CD4-positive, alpha-beta T cell treated with Interleukin-17A for 1 hour (primary cell): ENCODE data around the gene NTN4.

Experiments used
- DNase-seq: peaks from one replicate; pipeline ENCODE4 v3.0.0-alpha.2; 2020

The NTN4 gene

DNA sequence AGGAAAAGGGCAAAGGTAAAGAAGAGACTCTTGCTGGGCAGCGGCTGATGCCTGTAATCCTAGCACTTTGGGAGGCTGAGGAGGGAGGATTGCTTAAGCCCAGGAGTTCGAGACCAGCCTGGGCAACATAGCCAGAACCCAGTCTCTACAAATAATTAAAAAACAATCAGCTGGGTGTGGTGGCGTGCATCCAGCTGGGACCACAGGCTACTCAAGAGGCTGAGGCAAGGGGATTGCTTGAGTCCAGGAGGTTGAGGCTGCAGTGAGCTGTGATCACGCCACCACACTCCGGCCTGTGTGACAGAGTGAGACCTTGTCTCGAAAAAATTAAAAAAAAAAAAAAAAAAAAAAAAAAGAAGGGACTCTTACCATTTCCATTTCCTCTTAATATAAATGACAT lies 138.9 kb downstream of the NTN4 start:
- no peak for DNase-seq

- DNase-seq: no peak
Measured at GRCh38 chr12:95648990-95649791, 141.4 kb downstream of the NTN4 start.

- DNase-seq: no peak
Measured at GRCh38 chr12:95646781-95647190, 143.8 kb downstream of the NTN4 start.

DNA sequence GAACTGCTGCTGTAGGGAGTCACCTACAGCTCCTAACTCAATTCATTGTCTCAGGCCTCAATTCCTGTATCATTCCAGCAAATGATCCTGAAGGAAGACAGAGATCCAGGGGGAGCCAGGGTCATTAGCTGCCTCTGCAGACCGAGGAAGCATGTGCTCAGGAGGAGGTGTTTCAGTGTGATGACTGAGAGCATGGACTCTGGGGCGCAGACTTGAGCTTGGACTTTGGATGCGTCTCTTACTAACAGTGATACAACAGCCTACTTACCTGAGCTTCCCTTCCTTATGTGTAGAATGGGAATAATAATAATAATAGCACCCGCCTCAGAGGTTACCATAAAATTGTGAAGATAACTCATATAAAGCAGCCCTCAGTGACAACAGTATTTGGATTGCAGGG lies 147.3 kb downstream of the NTN4 start:
- DNase-seq: no peak

GRCh38 chr12:95642583-95642982 lies 148.0 kb downstream of the NTN4 start:
- no peak for DNase-seq

- no peak for DNase-seq
Measured at GRCh38 chr12:95641299-95641952, 149.1 kb downstream of the NTN4 start.

DNA sequence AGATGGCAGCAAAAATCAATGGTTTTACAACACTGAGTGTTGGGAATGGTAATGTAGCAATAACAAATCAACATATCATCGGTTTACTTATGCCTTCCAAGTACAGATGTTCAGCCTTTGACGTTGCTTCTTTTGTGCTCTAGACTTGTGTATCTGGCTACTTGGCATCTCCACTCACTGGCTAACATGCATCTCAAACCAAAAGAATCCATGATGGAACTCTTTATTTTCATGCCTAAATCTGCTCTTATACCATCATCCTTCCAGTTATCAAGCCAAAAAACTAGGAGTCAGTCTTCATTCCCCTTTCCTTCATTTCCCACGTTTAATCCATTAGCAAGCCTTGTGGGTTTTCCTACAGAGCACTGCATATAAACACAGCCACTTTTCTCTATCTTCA lies 150.0 kb downstream of the NTN4 start:
- DNase-seq: no peak

DNA sequence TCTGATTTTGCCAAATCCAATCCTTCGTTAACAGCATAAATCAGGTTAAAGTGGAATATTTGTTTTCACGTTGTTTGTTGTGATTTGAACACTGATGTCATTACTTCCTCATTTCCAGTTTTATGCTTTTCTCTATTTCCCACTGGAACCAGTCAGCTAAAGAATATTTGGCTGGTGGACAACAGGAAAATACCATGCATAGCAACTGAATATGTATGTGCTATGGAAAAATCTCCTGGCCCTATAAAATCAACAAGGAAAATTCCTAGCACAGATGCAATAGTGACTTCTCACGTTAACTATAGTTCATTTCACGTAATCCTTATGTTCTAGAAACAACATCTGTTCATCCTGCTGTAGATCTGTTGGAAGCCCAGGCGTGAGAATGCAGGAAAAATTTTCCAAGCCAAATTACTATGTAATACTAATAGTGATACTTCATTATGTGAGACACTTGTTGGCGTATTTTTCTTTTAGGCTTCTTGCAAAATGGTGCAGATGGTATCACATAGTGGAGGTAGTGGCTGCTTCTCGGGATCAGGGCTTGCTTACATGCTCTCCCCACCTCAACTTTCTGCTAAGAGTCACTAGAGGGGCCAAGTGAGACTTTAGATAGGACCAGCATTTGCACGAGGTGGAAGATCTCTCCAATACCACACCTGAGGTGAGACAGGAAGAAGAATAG lies 153.0 kb downstream of the NTN4 start:
- DNase-seq: no peak

DNA sequence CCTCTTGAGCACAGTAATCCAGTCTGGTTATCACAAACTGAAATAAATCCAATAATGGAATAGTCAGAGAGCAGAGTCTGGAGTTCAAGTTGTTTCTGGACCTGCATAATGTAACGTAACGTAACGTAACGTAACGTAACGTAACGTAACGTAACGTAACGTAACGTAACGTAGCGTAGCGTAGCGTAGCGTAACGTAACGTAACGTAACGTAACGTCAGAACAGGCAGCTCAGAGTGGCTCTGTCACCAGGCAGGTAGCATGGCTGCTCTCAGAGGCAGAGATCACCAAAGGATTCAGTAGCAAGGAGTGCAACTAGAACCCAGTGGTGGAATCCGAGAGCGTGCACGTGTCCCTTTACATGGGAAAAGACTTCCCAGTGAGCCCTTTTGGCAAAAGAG lies 153.6 kb downstream of the NTN4 start:
- DNase-seq: no peak

DNA sequence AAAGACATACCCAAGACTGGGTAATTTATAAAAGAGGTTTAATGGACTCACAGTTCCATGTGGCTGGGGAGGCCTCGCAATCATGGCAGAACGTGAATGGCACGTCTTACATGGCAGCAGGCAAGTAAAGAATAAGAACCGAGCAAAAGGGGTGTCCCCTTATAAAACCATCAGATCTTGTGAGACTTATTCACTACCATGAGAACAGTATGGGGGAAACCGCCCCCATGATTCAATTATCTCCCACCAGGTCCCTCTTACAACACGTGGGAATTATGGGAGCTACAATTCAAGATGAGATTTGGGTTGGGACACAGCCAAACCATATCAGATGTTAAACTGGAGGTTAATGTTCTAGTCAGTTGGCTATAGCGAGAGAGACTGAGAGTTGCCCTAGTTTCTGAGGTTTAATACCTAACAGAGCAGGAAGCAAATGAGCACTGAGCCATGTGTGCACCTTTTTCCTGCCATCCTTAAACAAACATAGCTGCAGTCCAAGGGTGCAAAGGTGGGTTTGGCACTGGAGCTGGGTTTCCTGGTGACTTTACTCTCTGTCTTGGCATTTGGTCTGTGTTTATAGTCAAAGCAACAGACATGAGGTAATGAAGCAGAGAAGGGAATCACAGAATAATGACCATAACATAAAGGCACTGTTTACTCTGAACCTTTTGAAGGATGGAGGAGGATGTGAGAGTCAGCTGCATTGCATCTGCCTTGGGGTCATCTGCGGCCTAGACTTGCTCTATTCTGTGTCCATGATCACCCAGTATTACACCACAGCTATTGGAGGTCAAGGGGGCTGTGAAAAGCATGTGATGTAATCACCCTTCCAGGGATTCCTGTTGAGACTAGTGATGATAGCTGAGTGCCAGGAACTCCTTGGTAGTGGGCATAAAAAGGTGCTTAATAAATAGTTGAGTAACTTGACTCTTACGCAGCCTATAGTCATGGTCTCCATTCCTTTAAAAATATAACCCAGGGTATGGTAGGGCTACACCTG lies 155.6 kb downstream of the NTN4 start:
- DNase-seq: no peak

- no peak for DNase-seq
Measured at GRCh38 chr12:95633732-95634465, 156.7 kb downstream of the NTN4 start.

GRCh38 chr12:95633049-95633731 lies 157.4 kb downstream of the NTN4 start:
- no peak for DNase-seq

DNA sequence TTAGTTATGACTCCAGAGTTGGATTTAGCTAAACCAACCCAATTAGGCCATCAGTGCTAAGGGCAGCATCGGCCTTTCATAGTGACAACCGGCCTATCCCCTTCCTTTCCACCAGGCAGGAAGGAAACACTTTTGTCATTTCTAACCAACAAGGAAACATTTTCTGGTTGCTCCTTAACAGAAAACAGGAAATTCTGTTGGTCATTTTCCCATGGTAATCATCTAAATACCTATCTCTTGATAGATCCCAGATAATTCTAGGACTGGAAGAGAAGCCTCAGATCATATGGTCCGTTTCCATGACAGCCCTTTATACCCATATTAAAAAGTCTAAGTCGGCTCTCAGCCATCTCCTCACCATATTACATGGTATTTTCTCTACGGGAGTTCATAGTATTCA lies 160.1 kb downstream of the NTN4 start:
- DNase-seq: no peak

GRCh38 chr12:95629392-95629791 lies 161.2 kb downstream of the NTN4 start:
- no peak for DNase-seq

- no peak for DNase-seq
Measured at GRCh38 chr12:95626854-95627253, 163.7 kb downstream of the NTN4 start.

GRCh38 chr12:95625012-95625411 lies 165.6 kb downstream of the NTN4 start:
- no peak for DNase-seq

GRCh38 chr12:95624589-95624988 lies 166.0 kb downstream of the NTN4 start:
- no peak for DNase-seq

GRCh38 chr12:95623554-95624170 lies 166.9 kb downstream of the NTN4 start:
- peak; percentile 19 for DNase-seq

- no peak for DNase-seq
Measured at GRCh38 chr12:95622879-95623278, 167.7 kb downstream of the NTN4 start.

- DNase-seq: no peak
Measured at GRCh38 chr12:95621725-95622124, 168.8 kb downstream of the NTN4 start.

GRCh38 chr12:95620171-95620570 lies 170.4 kb downstream of the NTN4 start:
- no peak for DNase-seq
